Measurements from ENCODE around the gene C10orf120.

GRCh38 chr10:122729126-122729525 is 29.5 kb upstream of the C10orf120 start:
- TF ChIP-seq CTCF (conservative IDR thresholded peaks at IDR 0.05 in 1 of 2, IDR thresholded peaks at IDR 0.05 in 1 of 2; ENCODE audit: extremely low read depth in 1 of 2, insufficient read depth in 1 of 2, low read depth in 1 of 2, low read length in 2 of 2) (no peak), EZH2 (IDR thresholded peaks at IDR 0.05; ENCODE audit: borderline replicate concordance, low read length) (no peak)

Measured in mammary epithelial cell (primary cell).